K562 (cell line): ENCODE results near the gene AURKB. TPM values are rescaled to one million over a fixed set of nuclear protein-coding genes. Genes with fewer than 3 reads are reported as not detected.

Source experiments
- ATAC-seq: fragments of 200-7000 bp; cut with Tn5 transposase; 3 replicates; pipeline ENCODE4 v1.9.1; 2020; ENCODE audit warnings: moderate library complexity
- BruUV-seq: library from RNA; stranded (reverse); fragments of 400-500 nt; replicated peaks from 2 replicates; lab custom pipeline; 2021; lab: Mats Ljungman, UMichigan
- CTCF ChIA-PET: fragments of 300-600 bp; formaldehyde crosslinking; extraction: SDS; loops from one replicate; lab custom pipeline; 2021; ENCODE audit warnings: low intra/inter-chr PET ratio; lab: Yijun Ruan, JAX
- POLR2A ChIA-PET: fragments of 300-600, 350-650 bp; sonication (Branson Sonifier 250); formaldehyde crosslinking; extraction: SDS; loops from one replicate; lab custom pipeline; 2021; ENCODE audit warnings: antibody characterized with exemption, inconsistent platforms; lab: Yijun Ruan, JAX
- DNase-seq, 4 experiments: peaks; one replicate each; pipeline versions ENCODE4 v3.0.0 to v3.0.0-alpha.2; 2011 to 2018; ENCODE audit warnings: low spot score in 3 of 4, mixed read lengths in 3 of 4; ENCODE audit errors: extremely low read depth in 1 of 4
- FAIRE-seq: peaks from 2 replicates; lab custom pipeline; 2011; peaks lifted over from hg19 to GRCh38; lab: Jason Lieb, UNC
- H2AFZ ChIP-seq: 2 replicates; pipeline ENCODE4 v1.6.0; 2011; ENCODE audit warnings: low read depth, low read length, control low read depth, inconsistent platforms
- H3K27ac ChIP-seq: fragments of 200-600 bp; 3 replicates; pipeline ENCODE4 v1.8.0; 2011; ENCODE audit warnings: low read depth, mild to moderate bottlenecking, control low read depth, inconsistent platforms, low read length, moderate library complexity, mixed read lengths; ENCODE audit errors: extremely low read depth
- H3K27me3 ChIP-seq, 2 experiments: fragments of 300-600 bp in 1 of 2; 2 replicates in 1 of 2; 3 replicates in 1 of 2; pipeline versions ENCODE4 v1.6.0 to v1.8.0; 2011; ENCODE audit warnings: inconsistent platforms in 2 of 2, low read length in 2 of 2, mild to moderate bottlenecking in 1 of 2, mixed read lengths in 1 of 2, moderate library complexity in 1 of 2; ENCODE audit not compliant: control insufficient read depth in 2 of 2, insufficient read depth in 2 of 2
- H3K36me3 ChIP-seq: fragments of 300-600 bp; 3 replicates; pipeline ENCODE4 v1.8.0; 2011; ENCODE audit warnings: mild to moderate bottlenecking, low read length, inconsistent platforms; ENCODE audit not compliant: control insufficient read depth, insufficient read depth
- H3K4me1 ChIP-seq, 2 experiments: fragments of 200-600 bp in 1 of 2; replicated peaks in 1 of 2; 2 replicates in 1 of 2; 3 replicates in 1 of 2; pipeline versions ENCODE4 v1.5.1 to v1.8.0; 2011; ENCODE audit warnings: inconsistent platforms in 2 of 2, low read length in 2 of 2, mild to moderate bottlenecking in 1 of 2, mixed read lengths in 1 of 2, moderate library complexity in 1 of 2; ENCODE audit not compliant: control insufficient read depth in 2 of 2, insufficient read depth in 2 of 2
- H3K4me2 ChIP-seq: 2 replicates; pipeline ENCODE4 v1.6.1; 2011; ENCODE audit warnings: low read length, control low read depth, inconsistent platforms, mixed read lengths; ENCODE audit not compliant: insufficient read depth
- H3K4me3 ChIP-seq: fragments of 200-600 bp; sonication (generic), shearing (Covaris generic); 2 replicates; pipeline ENCODE4 v1.5.1; 2016; ENCODE audit warnings: control low read depth, inconsistent platforms
- H3K79me2 ChIP-seq: fragments of 200-600 bp; 3 replicates; pipeline ENCODE4 v1.8.0; 2011; ENCODE audit warnings: low read length, inconsistent platforms; ENCODE audit not compliant: control insufficient read depth, insufficient read depth
- H3K9ac ChIP-seq, 2 experiments: 2 replicates each; pipeline versions ENCODE4 v1.6.0 to v1.6.1; 2011; ENCODE audit warnings: low read depth in 2 of 2, low read length in 2 of 2, control low read depth in 1 of 2, inconsistent platforms in 1 of 2, mild to moderate bottlenecking in 1 of 2, mixed read lengths in 1 of 2; ENCODE audit not compliant: insufficient read depth in 1 of 2
- H3K9me1 ChIP-seq: one replicate; pipeline ENCODE4 v1.6.0; 2011; ENCODE audit warnings: inconsistent platforms, mild to moderate bottlenecking, low read length, moderate library complexity; ENCODE audit not compliant: control insufficient read depth, insufficient read depth
- H3K9me3 ChIP-seq: replicated peaks from 2 replicates; pipeline ENCODE4 v1.5.1; 2011; ENCODE audit warnings: low read depth, low read length, inconsistent platforms; ENCODE audit not compliant: control insufficient read depth, insufficient read depth
- H4K20me1 ChIP-seq: replicated peaks from 2 replicates; pipeline ENCODE4 v1.6.1; 2011; ENCODE audit warnings: low read length, inconsistent platforms, mixed read lengths; ENCODE audit not compliant: control insufficient read depth, insufficient read depth
- KDM5B ChIP-seq: fragments of 200-600 bp; sonication (generic); IDR thresholded peaks from 2 replicates; pipeline ENCODE4 v1.6.1; 2012; ENCODE audit warnings: low read depth, mild to moderate bottlenecking, moderate library complexity, low read length, control low read depth, inconsistent platforms; ENCODE audit not compliant: insufficient replicate concordance
- MNT ChIP-seq, 2 experiments: fragments of 450-650 bp; conservative IDR thresholded peaks; 2 replicates each; pipeline ENCODE4 v1.6.1; 2017; ENCODE audit warnings: mild to moderate bottlenecking in 2 of 2, moderate library complexity in 2 of 2
- POLR2A ChIP-seq: fragments of 450-650 bp; conservative IDR thresholded peaks from 2 replicates; pipeline ENCODE4 v1.6.1; 2016
- POLR2B ChIP-seq: fragments of 450-650 bp; IDR thresholded peaks from 2 replicates; pipeline ENCODE4 v1.6.1; 2018; ENCODE audit warnings: low read depth; ENCODE audit not compliant: partially characterized antibody
- POLR2G ChIP-seq: fragments of 200-400 bp; formaldehyde crosslinking; IDR thresholded peaks from 2 replicates; pipeline ENCODE4 v1.6.1; 2017; ENCODE audit warnings: low read depth, mild to moderate bottlenecking, antibody characterized with exemption, low read length, moderate library complexity
- RBFOX2 ChIP-seq: fragments of 200-400 bp; formaldehyde crosslinking; IDR thresholded peaks from 2 replicates; pipeline ENCODE4 v1.6.1; 2017; ENCODE audit warnings: low read depth, mild to moderate bottlenecking, low read length, moderate library complexity
- SMAD3 ChIP-seq: fragments of 450-650 bp; formaldehyde crosslinking; conservative IDR thresholded peaks from 2 replicates; pipeline ENCODE4 v1.4.0; 2020; ENCODE audit warnings: mild to moderate bottlenecking
- SUPT5H ChIP-seq: fragments of 450-650 bp; IDR thresholded peaks from 2 replicates; pipeline ENCODE4 v1.6.1; 2016
- WGBS: fragments of 100-300 bp; shearing (Covaris generic); methylation state at CpG from one replicate; pipeline ENCODE4 v1.1.6; 2016; ENCODE audit warnings: low coverage, mixed read lengths; ENCODE audit not compliant: insufficient coverage; ENCODE audit errors: missing lambda C conversion rate; 5-methylcytosine and 5-hydroxymethylcytosine counted together
- in situ Hi-C: fragments of 300-500 bp; cut with MboI; formaldehyde crosslinking; loops from 4 replicates; pipeline ENCODE4 v1.15.0; 2018; ENCODE audit warnings: inconsistent platforms, mixed read lengths
- intact Hi-C: fragments of 100-400 bp; cut with micrococcal nuclease; formaldehyde crosslinking; loops from 2 replicates; pipeline ENCODE4 v1.14.2; 2022
- polyA plus RNA-seq, 8 experiments: library from polyadenylated mRNA; depleted of rRNA in 4 of 8; stranded (reverse) in 5 of 8; unstranded in 3 of 8; fragments of >200 nt; fragmentation: Nextera tagmentation in 2 of 8; fragmentation: Illumina TruSeq in 1 of 8; extraction: Ambion mirVana in 2 of 8; extraction: Trizol in 1 of 8; gene quantifications; 2 replicates each; pipeline versions ENCODE4 v1.2.1 to v1.2.3, GENCODE V29; 2011 to 2014; ENCODE audit warnings: inconsistent platforms in 1 of 8, missing spikeins in 1 of 8
- total RNA-seq, 7 experiments: library from RNA; depleted of rRNA in 6 of 7; stranded (reverse); fragments of >200 nt in 6 of 7; fragmentation: Illumina TruSeq in 2 of 7; extraction: Trizol in 2 of 7; gene quantifications; 2 replicates each; pipeline versions ENCODE4 v1.2.1 to v1.2.3, GENCODE V29; 2011 to 2021; ENCODE audit warnings: low replicate concordance in 1 of 7

AURKB gene
- total and polyA plus RNA-seq, 9 of the 15 experiments (the other 6 are each of a cell fraction or from before 2014, with no cell fraction given), result 27.2 to 114 (median 74.8) TPM

- H4K20me1 ChIP-seq, result no peaks in the 10 kb centered on the region
- no peak overlapping the region for H3K4me3 ChIP-seq
- no peaks in the 10 kb centered on the region for H3K27me3 ChIP-seq
- ATAC-seq, result no peak; the same call in 2 of the 3 replicates
- in situ Hi-C loops (no loop called here), intact Hi-C loops (no loop called here)
- no peaks in the 10 kb centered on the region for H3K9me1 ChIP-seq
- peak overlapping the region in 1 of 2 experiments; percentile 17; a peak in 1 of 4 replicates for H3K9ac ChIP-seq
- H2AFZ ChIP-seq, result no peak overlapping the region
- no peak for FAIRE-seq
- no peak overlapping the region for H3K27ac ChIP-seq
- no peak for DNase-seq
- WGBS, result 84% methylated on average over 9 of the region's 19 CpGs
- BruUV-seq, result no TSS peak
- no peak overlapping the region for H3K4me2 ChIP-seq
- peaks cover 50% of the 10 kb centered on the region for H3K36me3 ChIP-seq
- TF ChIP-seq POLR2G, result peak; percentile 58
- peak; percentile 56 for TF ChIP-seq RBFOX2
- peak; percentile 66; the same call in 1 of the 2 replicates for TF ChIP-seq SUPT5H
- peak; percentile 54 for TF ChIP-seq POLR2A
- no peak for TF ChIP-seq SMAD3 (CRISPR knock-in tag)
- no peak for TF ChIP-seq MNT (conservative IDR thresholded peaks at IDR 0.05)
- TF ChIP-seq POLR2B, result peak; percentile 36
- peak; percentile 56 for TF ChIP-seq KDM5B
- H3K4me1 ChIP-seq, result peaks cover 3 to 18% of the 10 kb centered on the region in 2 experiments; a peak in 4 of 5 replicates
- H3K79me2 ChIP-seq, result peaks cover 28% of the 10 kb centered on the region
- ChIA-PET POLR2A (interaction anchor here (0.6 to 1.3 kb wide), 3 partner anchors 18 to 290 kb away, joined by 3 to 5 read pairs (median 4); no protein-coding TSS in a partner anchor), CTCF (no interaction called here)
- peaks cover 2% of the 10 kb centered on the region; the same call in 1 of the 2 replicates for H3K9me3 ChIP-seq
Observed at GRCh38 chr17:8204761-8205555, 5.4 kb downstream of the AURKB start.
